HepG2 (cell line): ENCODE data around the gene C3orf62. TPM values are rescaled to one million over a fixed set of nuclear protein-coding genes. Genes with fewer than 3 reads are reported as not detected.

Source experiments
- ATAC-seq: fragments of 200-7000 bp; cut with Tn5 transposase; 3 replicates; pipeline ENCODE4 v1.9.1; 2020; ENCODE audit warnings: mild to moderate bottlenecking, moderate library complexity
- BruUV-seq: library from RNA; stranded (reverse); fragments of 400-500 nt; replicated peaks from 2 replicates; lab custom pipeline; 2021; lab: Mats Ljungman, UMichigan
- CTCF ChIA-PET: fragments of 300-600 bp; formaldehyde crosslinking; extraction: SDS; loops from one replicate; lab custom pipeline; 2021; ENCODE audit warnings: low total read pairs, inconsistent platforms, low intra/inter-chr PET ratio; lab: Yijun Ruan, JAX
- POLR2A ChIA-PET: fragments of 350-600 bp; sonication (Branson Sonifier 250); formaldehyde crosslinking; loops from one replicate; lab custom pipeline; 2020; ENCODE audit warnings: antibody characterized with exemption, inconsistent platforms; lab: Yijun Ruan, JAX
- DNase-seq: peaks from one replicate; pipeline ENCODE4 v3.0.0-alpha.2; 2015; ENCODE audit warnings: low spot score
- FAIRE-seq: peaks from 3 replicates; lab custom pipeline; 2011; peaks lifted over from hg19 to GRCh38; lab: Jason Lieb, UNC
- H2AFZ ChIP-seq: one replicate; pipeline ENCODE4 v1.6.1; 2011; ENCODE audit warnings: low read length, inconsistent platforms
- H3K27ac ChIP-seq: fragments of 300-600 bp; 3 replicates; pipeline ENCODE4 v1.8.0; 2011; ENCODE audit warnings: mixed run types, mild to moderate bottlenecking, mixed read lengths, low read length, inconsistent platforms; ENCODE audit not compliant: insufficient read depth; ENCODE audit errors: extremely low read length
- H3K27me3 ChIP-seq, 2 experiments: fragments of 200-600 bp in 1 of 2; 2 replicates in 1 of 2; 3 replicates in 1 of 2; pipeline versions ENCODE4 v1.6.0 to v1.8.0; 2011; ENCODE audit warnings: low read length in 2 of 2, mild to moderate bottlenecking in 2 of 2, moderate library complexity in 2 of 2, inconsistent platforms in 1 of 2; ENCODE audit not compliant: insufficient read depth in 2 of 2, control insufficient read depth in 1 of 2
- H3K36me3 ChIP-seq, 2 experiments: fragments of 200-600 bp in 1 of 2; replicated peaks in 1 of 2; 2 replicates in 1 of 2; 3 replicates in 1 of 2; pipeline versions ENCODE4 v1.5.1 to v1.8.0; 2011; ENCODE audit warnings: low read length in 2 of 2, inconsistent platforms in 1 of 2; ENCODE audit not compliant: insufficient read depth in 2 of 2, control insufficient read depth in 1 of 2
- H3K4me1 ChIP-seq: 2 replicates; pipeline ENCODE4 v1.5.1; 2012; ENCODE audit warnings: low read length, inconsistent platforms; ENCODE audit not compliant: insufficient read depth
- H3K4me2 ChIP-seq: 2 replicates; pipeline ENCODE4 v1.6.0; 2011; ENCODE audit warnings: low read depth, low read length, inconsistent platforms
- H3K4me3 ChIP-seq, 3 experiments: fragments of 200-600 bp in 1 of 3; sonication (generic), shearing (Covaris generic) in 1 of 3; replicated peaks in 1 of 3; 2 replicates each; pipeline ENCODE4 v1.5.1; 2011 to 2016; ENCODE audit warnings: low read length in 3 of 3, inconsistent platforms in 2 of 3, low read depth in 2 of 3, mild to moderate bottlenecking in 2 of 3, control low read depth in 1 of 3, mixed read lengths in 1 of 3; ENCODE audit not compliant: insufficient read depth in 1 of 3
- H3K79me2 ChIP-seq: one replicate; pipeline ENCODE4 v1.6.1; 2011; ENCODE audit warnings: low read length, inconsistent platforms; ENCODE audit not compliant: insufficient read depth
- H3K9ac ChIP-seq: 2 replicates; pipeline ENCODE4 v1.6.0; 2011; ENCODE audit warnings: mild to moderate bottlenecking, low read depth, low read length, inconsistent platforms; ENCODE audit not compliant: insufficient read depth
- H3K9me3 ChIP-seq: 2 replicates; pipeline ENCODE4 v1.5.1; 2012; ENCODE audit warnings: mild to moderate bottlenecking, low read length
- H4K20me1 ChIP-seq: 2 replicates; pipeline ENCODE4 v1.6.0; 2011; ENCODE audit warnings: inconsistent platforms, mild to moderate bottlenecking, low read length, moderate library complexity; ENCODE audit not compliant: insufficient read depth
- MEF2D ChIP-seq: sonication (generic); formaldehyde crosslinking; IDR thresholded peaks from 2 replicates; pipeline ENCODE4 v1.5.1; 2020; ENCODE audit warnings: mild to moderate bottlenecking, missing genetic modification reagents
- NFKBIZ ChIP-seq: IDR thresholded peaks from 2 replicates; pipeline ENCODE4 v1.6.1; 2018; ENCODE audit warnings: missing genetic modification reagents, missing compliant biosample characterization
- RAD21 ChIP-seq: fragments of 450-650 bp; formaldehyde crosslinking; IDR thresholded peaks from 2 replicates; pipeline ENCODE4 v1.5.0; 2020; ENCODE audit warnings: mild to moderate bottlenecking
- SIN3B ChIP-seq: fragments of 150-350 bp; IDR thresholded peaks from 2 replicates; pipeline ENCODE4 v1.6.1; 2014; ENCODE audit warnings: low read length
- SNAPC2 ChIP-seq: sonication (generic); formaldehyde crosslinking; IDR thresholded peaks from 2 replicates; pipeline ENCODE4 v1.8.1; 2022; ENCODE audit warnings: mild to moderate bottlenecking, missing genetic modification reagents
- SP140L ChIP-seq: sonication (generic); formaldehyde crosslinking; IDR thresholded peaks from 2 replicates; pipeline ENCODE4 v1.4.0; 2020; ENCODE audit warnings: missing genetic modification reagents, borderline replicate concordance
- WIZ ChIP-seq: sonication (generic); formaldehyde crosslinking; IDR thresholded peaks from 2 replicates; pipeline ENCODE4 v1.5.1; 2020; ENCODE audit warnings: mild to moderate bottlenecking, missing genetic modification reagents
- ZBTB3 ChIP-seq: sonication (generic); formaldehyde crosslinking; IDR thresholded peaks from 2 replicates; pipeline ENCODE4 v1.4.0; 2020; ENCODE audit warnings: low read depth, mild to moderate bottlenecking, moderate library complexity, missing genetic modification reagents, borderline replicate concordance
- ZMYM2 ChIP-seq: sonication (generic); formaldehyde crosslinking; IDR thresholded peaks from 2 replicates; pipeline ENCODE4 v1.8.0; 2022; ENCODE audit warnings: mild to moderate bottlenecking, missing genetic modification reagents
- ZNF12 ChIP-seq: sonication (generic); formaldehyde crosslinking; IDR thresholded peaks from 2 replicates; pipeline ENCODE4 v1.5.0; 2020; ENCODE audit warnings: missing genetic modification reagents
- ZNF530 ChIP-seq: sonication (generic); formaldehyde crosslinking; IDR thresholded peaks from 2 replicates; pipeline ENCODE4 v1.5.0; 2020; ENCODE audit warnings: low read depth, mild to moderate bottlenecking, missing genetic modification reagents
- ZNF549 ChIP-seq: sonication (generic); formaldehyde crosslinking; IDR thresholded peaks from 2 replicates; pipeline ENCODE4 v1.5.0; 2020; ENCODE audit warnings: missing genetic modification reagents
- WGBS: methylation state at CpG from one replicate; pipeline ENCODE4 v1.1.6; 2017; ENCODE audit warnings: low lambda C conversion rate; 5-methylcytosine and 5-hydroxymethylcytosine counted together
- in situ Hi-C: cut with HindIII; loops from 2 replicates; pipeline ENCODE4 v1.10.0; 2017; ENCODE audit warnings: low pct_unique_long_range_greater_than_20kb; ENCODE audit not compliant: extremely low pct_ligation_motif_present
- intact Hi-C: fragments of 100-400 bp; cut with micrococcal nuclease; formaldehyde crosslinking; loops from one replicate; pipeline ENCODE4 v1.10.0; 2022; ENCODE audit not compliant: unreplicated experiment
- polyA plus RNA-seq, 8 experiments: library from polyadenylated mRNA; depleted of rRNA in 3 of 8; stranded (reverse) in 7 of 8; unstranded in 1 of 8; fragments of >200 nt; fragmentation: Illumina TruSeq in 4 of 8; extraction: Trizol in 4 of 8; gene quantifications; 2 replicates each; pipeline versions ENCODE4 v1.2.1 to v1.2.3, GENCODE V29; 2011 to 2016; ENCODE audit warnings: low read depth in 4 of 8, missing spikeins in 1 of 8, mixed read lengths in 1 of 8; ENCODE audit not compliant: insufficient read depth in 1 of 8
- total RNA-seq, 5 experiments: library from RNA; depleted of rRNA; stranded (reverse); fragments of >200 nt; fragmentation: Illumina TruSeq; extraction: Trizol; gene quantifications; 2 replicates each; pipeline ENCODE4 v1.2.3, GENCODE V29; 2016; ENCODE audit warnings: low read depth in 1 of 5
- TF ChIP-seq, protein P1 (sequence below): sonication (generic); formaldehyde crosslinking; conservative IDR thresholded peaks from 2 replicates; pipeline ENCODE4 v1.4.0; 2020; ENCODE audit warnings: missing genetic modification reagents
- TF ChIP-seq, protein P2 (sequence below): sonication (generic); formaldehyde crosslinking; IDR thresholded peaks from 2 replicates; pipeline ENCODE4 v1.4.0; 2020; ENCODE audit warnings: low read depth, missing genetic modification reagents
- TF ChIP-seq, protein P3 (sequence below): sonication (generic); formaldehyde crosslinking; IDR thresholded peaks from 2 replicates; pipeline ENCODE4 v1.4.0; 2020; ENCODE audit warnings: missing genetic modification reagents

C3orf62 gene
- total and polyA plus RNA-seq, 2 of the 13 experiments (the other 11 are each of a cell fraction or from before 2014, with no cell fraction given), result 1.6 to 3.9 TPM

DNA sequence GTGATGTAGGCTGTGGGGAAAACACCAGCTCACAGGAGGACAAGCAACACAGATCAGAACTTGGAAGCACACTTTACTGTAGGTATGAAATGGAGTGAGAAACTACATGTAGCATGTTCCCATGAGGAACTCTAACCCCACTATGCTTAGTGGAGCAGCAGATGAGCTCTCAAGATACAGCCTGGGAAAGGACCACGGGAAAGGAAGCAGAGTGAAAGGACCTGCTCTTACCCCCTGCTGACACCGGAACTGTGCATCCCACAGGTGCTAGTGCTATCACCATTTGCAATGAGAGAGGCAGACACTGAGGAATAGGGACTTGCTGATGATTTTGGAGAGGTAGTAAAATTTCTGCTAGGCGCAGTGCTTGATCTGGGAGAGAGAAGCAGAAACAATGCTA is 34.3 kb upstream of the C3orf62 start:
- intact Hi-C loops, result no loop called here
- FAIRE-seq (no peak), ATAC-seq (no peak), DNase-seq (no peak)
- no TSS peak for BruUV-seq
- Histone ChIP-seq H3K27ac (no peak overlapping the region), H3K27me3 (no peaks in the 10 kb centered on the region), H4K20me1 (no peaks in the 10 kb centered on the region), H2AFZ (no peak overlapping the region), H3K9ac (no peak overlapping the region), H3K4me2 (no peak overlapping the region), H3K79me2 (no peaks in the 10 kb centered on the region), H3K9me3 (no peaks in the 10 kb centered on the region), H3K4me3 (no peak overlapping the region), H3K4me1 (no peaks in the 10 kb centered on the region), H3K36me3 (peaks cover 10 to 31% of the 10 kb centered on the region in 2 experiments; a peak in 4 of 5 replicates)
- CTCF ChIA-PET, result no interaction called here
- WGBS, result 95% methylated on average over 3 of the region's 3 CpGs
- in situ Hi-C loops, result no loop called here
- POLR2A ChIA-PET, result no interaction called here
- TF ChIP-seq WIZ (CRISPR knock-in tag) (no peak), SNAPC2 (no peak), SP140L (CRISPR knock-in tag) (no peak), NFKBIZ (CRISPR knock-in tag) (no peak), ZNF12 (CRISPR knock-in tag) (no peak), ZNF549 (no peak), ZMYM2 (CRISPR knock-in tag) (no peak), MEF2D (no peak), ZNF530 (no peak), SIN3B (no peak), RAD21 (CRISPR knock-in tag) (no peak), ZBTB3 (CRISPR knock-in tag) (no peak)
- TF ChIP-seq, protein P1, sequence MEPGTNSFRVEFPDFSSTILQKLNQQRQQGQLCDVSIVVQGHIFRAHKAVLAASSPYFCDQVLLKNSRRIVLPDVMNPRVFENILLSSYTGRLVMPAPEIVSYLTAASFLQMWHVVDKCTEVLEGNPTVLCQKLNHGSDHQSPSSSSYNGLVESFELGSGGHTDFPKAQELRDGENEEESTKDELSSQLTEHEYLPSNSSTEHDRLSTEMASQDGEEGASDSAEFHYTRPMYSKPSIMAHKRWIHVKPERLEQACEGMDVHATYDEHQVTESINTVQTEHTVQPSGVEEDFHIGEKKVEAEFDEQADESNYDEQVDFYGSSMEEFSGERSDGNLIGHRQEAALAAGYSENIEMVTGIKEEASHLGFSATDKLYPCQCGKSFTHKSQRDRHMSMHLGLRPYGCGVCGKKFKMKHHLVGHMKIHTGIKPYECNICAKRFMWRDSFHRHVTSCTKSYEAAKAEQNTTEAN (CRISPR knock-in tag), result no peak
- TF ChIP-seq, protein P2, sequence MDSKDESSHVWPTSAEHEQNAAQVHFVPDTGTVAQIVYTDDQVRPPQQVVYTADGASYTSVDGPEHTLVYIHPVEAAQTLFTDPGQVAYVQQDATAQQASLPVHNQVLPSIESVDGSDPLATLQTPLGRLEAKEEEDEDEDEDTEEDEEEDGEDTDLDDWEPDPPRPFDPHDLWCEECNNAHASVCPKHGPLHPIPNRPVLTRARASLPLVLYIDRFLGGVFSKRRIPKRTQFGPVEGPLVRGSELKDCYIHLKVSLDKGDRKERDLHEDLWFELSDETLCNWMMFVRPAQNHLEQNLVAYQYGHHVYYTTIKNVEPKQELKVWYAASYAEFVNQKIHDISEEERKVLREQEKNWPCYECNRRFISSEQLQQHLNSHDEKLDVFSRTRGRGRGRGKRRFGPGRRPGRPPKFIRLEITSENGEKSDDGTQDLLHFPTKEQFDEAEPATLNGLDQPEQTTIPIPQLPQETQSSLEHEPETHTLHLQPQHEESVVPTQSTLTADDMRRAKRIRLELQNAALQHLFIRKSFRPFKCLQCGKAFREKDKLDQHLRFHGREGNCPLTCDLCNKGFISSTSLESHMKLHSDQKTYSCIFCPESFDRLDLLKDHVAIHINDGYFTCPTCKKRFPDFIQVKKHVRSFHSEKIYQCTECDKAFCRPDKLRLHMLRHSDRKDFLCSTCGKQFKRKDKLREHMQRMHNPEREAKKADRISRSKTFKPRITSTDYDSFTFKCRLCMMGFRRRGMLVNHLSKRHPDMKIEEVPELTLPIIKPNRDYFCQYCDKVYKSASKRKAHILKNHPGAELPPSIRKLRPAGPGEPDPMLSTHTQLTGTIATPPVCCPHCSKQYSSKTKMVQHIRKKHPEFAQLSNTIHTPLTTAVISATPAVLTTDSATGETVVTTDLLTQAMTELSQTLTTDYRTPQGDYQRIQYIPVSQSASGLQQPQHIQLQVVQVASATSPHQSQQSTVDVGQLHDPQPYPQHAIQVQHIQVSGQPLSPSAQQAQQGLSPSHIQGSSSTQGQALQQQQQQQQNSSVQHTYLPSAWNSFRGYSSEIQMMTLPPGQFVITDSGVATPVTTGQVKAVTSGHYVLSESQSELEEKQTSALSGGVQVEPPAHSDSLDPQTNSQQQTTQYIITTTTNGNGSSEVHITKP (CRISPR knock-in tag), result no peak
- TF ChIP-seq, protein P3, sequence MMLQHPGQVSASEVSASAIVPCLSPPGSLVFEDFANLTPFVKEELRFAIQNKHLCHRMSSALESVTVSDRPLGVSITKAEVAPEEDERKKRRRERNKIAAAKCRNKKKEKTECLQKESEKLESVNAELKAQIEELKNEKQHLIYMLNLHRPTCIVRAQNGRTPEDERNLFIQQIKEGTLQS (CRISPR knock-in tag), result no peak
